Measurements from ENCODE around the gene MRGPRX1. TPM values are rescaled to one million over a fixed set of nuclear protein-coding genes. Genes with fewer than 3 reads are reported as not detected.
"Not testable (repeated sequence)": the region's sequence is repeated elsewhere in the genome, so short reads cannot be mapped to it uniquely, and the experiment has no call there.

The MRGPRX1 gene
- total RNA-seq, 2 experiments from 2014 or later: not detected

GRCh38 chr11:18927550-18928322 lies 11.5 kb downstream of the MRGPRX1 start:
- DNase-seq: no peak
- no peaks in the 10 kb centered on the region for H3K4me1 Mint-ChIP-seq
- CTCF ChIA-PET: interaction anchor here (0.8 kb wide), 1 partner anchor 77 kb away, joined by 4 read pairs; no protein-coding TSS in a partner anchor

GRCh38 chr11:18925426-18925825 lies 13.8 kb downstream of the MRGPRX1 start:
- H3K4me1 Mint-ChIP-seq; H3K9me3 Mint-ChIP-seq (ENCODE audit: low read depth); POLR2A ChIA-PET; H3K27me3 Mint-ChIP-seq; H3K27ac Mint-ChIP-seq; ATAC-seq; CTCF ChIA-PET; DNase-seq; H3K36me3 Mint-ChIP-seq (ENCODE audit: low read depth); H3K4me3 Mint-ChIP-seq: not testable (repeated sequence)
- intact Hi-C loops (cut with DNase I, micrococcal nuclease): loop anchor here in 1 of 2 experiments (2.0 kb wide), 1 partner anchor 15 kb away; no protein-coding TSS in a partner anchor

More at GRCh38 chr11:18927550-18928322, 11.5 kb downstream of the MRGPRX1 start:
- no peaks in the 10 kb centered on the region for H3K9me3 Mint-ChIP-seq (ENCODE audit: low read depth)
- H3K27ac Mint-ChIP-seq: no peak overlapping the region
- H3K36me3 Mint-ChIP-seq (ENCODE audit: low read depth): no peaks in the 10 kb centered on the region
- peaks cover 12% of the 10 kb centered on the region for H3K27me3 Mint-ChIP-seq
- no peak for ATAC-seq
- no peak overlapping the region for H3K4me3 Mint-ChIP-seq
- intact Hi-C loops (cut with DNase I, micrococcal nuclease): no loop called here
- POLR2A ChIA-PET: no interaction called here

- no peak for ATAC-seq
- Mint-ChIP-seq H3K36me3 (ENCODE audit: low read depth) (no peaks in the 10 kb centered on the region), H3K4me3 (no peak overlapping the region), H3K4me1 (no peaks in the 10 kb centered on the region), H3K27ac (no peak overlapping the region), H3K9me3 (ENCODE audit: low read depth) (no peaks in the 10 kb centered on the region), H3K27me3 (peaks cover 12% of the 10 kb centered on the region)
- DNase-seq: no peak
- CTCF ChIA-PET: no interaction called here
- intact Hi-C loops (cut with DNase I, micrococcal nuclease): no loop called here
- POLR2A ChIA-PET: no interaction called here
Measured at GRCh38 chr11:18912883-18913282, 26.3 kb downstream of the MRGPRX1 start.

- intact Hi-C loops (cut with DNase I, micrococcal nuclease): no loop called here
- Mint-ChIP-seq H3K9me3 (ENCODE audit: low read depth) (no peaks in the 10 kb centered on the region), H3K27me3 (peaks cover 16% of the 10 kb centered on the region), H3K4me1 (no peaks in the 10 kb centered on the region), H3K36me3 (ENCODE audit: low read depth) (no peaks in the 10 kb centered on the region), H3K4me3 (no peak overlapping the region), H3K27ac (no peak overlapping the region)
- DNase-seq (no peak), ATAC-seq (no peak)
- ChIA-PET CTCF (no interaction called here), POLR2A (no interaction called here)
Measured at GRCh38 chr11:18907391-18907790, 31.8 kb downstream of the MRGPRX1 start.

- POLR2A ChIA-PET: not testable (repeated sequence)
- H3K27me3 Mint-ChIP-seq: peaks cover 36% of the 10 kb centered on the region
Measured at GRCh38 chr11:18900637-18901036, 38.6 kb downstream of the MRGPRX1 start.

GRCh38 chr11:18900151-18900611 lies 39.0 kb downstream of the MRGPRX1 start:
- H3K9me3 Mint-ChIP-seq (ENCODE audit: low read depth); H3K4me1 Mint-ChIP-seq; ATAC-seq; H3K36me3 Mint-ChIP-seq (ENCODE audit: low read depth); H3K4me3 Mint-ChIP-seq; H3K27ac Mint-ChIP-seq; CTCF ChIA-PET; intact Hi-C loops (cut with DNase I, micrococcal nuclease); POLR2A ChIA-PET; DNase-seq: not testable (repeated sequence)
- peaks cover 36% of the 10 kb centered on the region for H3K27me3 Mint-ChIP-seq

More at GRCh38 chr11:18900637-18901036, 38.6 kb downstream of the MRGPRX1 start:
- intact Hi-C loops (cut with DNase I, micrococcal nuclease); H3K27ac Mint-ChIP-seq; H3K36me3 Mint-ChIP-seq (ENCODE audit: low read depth); DNase-seq; H3K4me1 Mint-ChIP-seq; CTCF ChIA-PET; H3K4me3 Mint-ChIP-seq; ATAC-seq; H3K9me3 Mint-ChIP-seq (ENCODE audit: low read depth): not testable (repeated sequence)

GRCh38 chr11:18891712-18892111 lies 47.5 kb downstream of the MRGPRX1 start:
- intact Hi-C loops (cut with DNase I, micrococcal nuclease); H3K4me3 Mint-ChIP-seq; H3K9me3 Mint-ChIP-seq (ENCODE audit: low read depth); H3K4me1 Mint-ChIP-seq; H3K27ac Mint-ChIP-seq; POLR2A ChIA-PET; DNase-seq; ATAC-seq; H3K27me3 Mint-ChIP-seq; H3K36me3 Mint-ChIP-seq (ENCODE audit: low read depth); CTCF ChIA-PET: not testable (repeated sequence)

- DNase-seq: no peak
- POLR2A ChIA-PET: no interaction called here
- Mint-ChIP-seq H3K27ac (no peak overlapping the region), H3K9me3 (ENCODE audit: low read depth) (peaks cover 2% of the 10 kb centered on the region), H3K4me3 (no peak overlapping the region), H3K27me3 (peaks cover 10% of the 10 kb centered on the region), H3K36me3 (ENCODE audit: low read depth) (no peaks in the 10 kb centered on the region), H3K4me1 (no peaks in the 10 kb centered on the region)
- intact Hi-C loops (cut with DNase I, micrococcal nuclease): no loop called here
- no peak for ATAC-seq
- CTCF ChIA-PET: no interaction called here
Measured at GRCh38 chr11:18890615-18891014, 48.6 kb downstream of the MRGPRX1 start.

Other genes starting within 250 kb of the MRGPRX1 start
- under 1 TPM; 0.09 to 0.26 TPM for gene TMEM86A, start 240.6 kb downstream of the MRGPRX1 start, total RNA-seq
- under 1 TPM; 0.28 to 0.41 TPM for gene IGSF22, start 213.2 kb downstream of the MRGPRX1 start, total RNA-seq
- not detected for gene PTPN5, start 147.6 kb downstream of the MRGPRX1 start, total RNA-seq
- not detected for gene MRGPRX2, start 121.3 kb upstream of the MRGPRX1 start, total RNA-seq
- gene ZDHHC13, start 177.8 kb upstream of the MRGPRX1 start, total RNA-seq: 10 to 100 TPM; 22.9 to 25.9 TPM

Data from activated CD4-positive, alpha-beta T cell treated with anti-CD3 and anti-CD28 coated beads for 36 hours (primary cell).